OCI-LY7 (cell line): ENCODE data around the gene SLIT3. TPM values are rescaled to one million over a fixed set of nuclear protein-coding genes. Genes with fewer than 3 reads are reported as not detected.

ENCODE experiments used
- BruUV-seq: library from RNA; stranded (reverse); fragments of 400-500 nt; replicated peaks from 2 replicates; lab custom pipeline; 2021; lab: Mats Ljungman, UMichigan
- CTCF ChIA-PET: fragments of 300-600 bp; sonication (Branson Sonifier 250); formaldehyde crosslinking; loops from one replicate; lab custom pipeline; 2022; ENCODE audit warnings: antibody characterized with exemption; ENCODE audit not compliant: unreplicated experiment; lab: Charles Lee
- POLR2A ChIA-PET: fragments of 300-600 bp; sonication (Branson Sonifier 250); formaldehyde crosslinking; loops from one replicate; lab custom pipeline; 2022; ENCODE audit warnings: antibody characterized with exemption; lab: Charles Lee
- DNase-seq: peaks from one replicate; pipeline ENCODE4 v3.0.0-alpha.2; 2015; ENCODE audit warnings: low spot score
- H2AFZ ChIP-seq: fragments of 200-600 bp; sonication (generic), shearing (Covaris generic); 2 replicates; pipeline ENCODE4 v1.6.1; 2014; ENCODE audit warnings: mild to moderate bottlenecking, antibody characterized with exemption, low read length, moderate library complexity
- H3K27ac ChIP-seq: fragments of 200-600 bp; sonication (generic); 2 replicates; pipeline ENCODE4 v1.5.1; 2014; ENCODE audit warnings: mixed run types, low read depth, mild to moderate bottlenecking, moderate library complexity, low read length, inconsistent platforms; ENCODE audit not compliant: poor library complexity, severe bottlenecking
- H3K36me3 ChIP-seq: fragments of 200-600 bp; sonication (generic); 2 replicates; pipeline ENCODE4 v1.6.1; 2014; ENCODE audit warnings: mild to moderate bottlenecking, antibody characterized with exemption, low read length, moderate library complexity, mixed read lengths; ENCODE audit not compliant: insufficient read depth
- H3K4me1 ChIP-seq: fragments of 200-600 bp; sonication (generic); 2 replicates; pipeline ENCODE4 v1.5.1; 2014; ENCODE audit warnings: mild to moderate bottlenecking, low read length; ENCODE audit not compliant: insufficient read depth, poor library complexity, severe bottlenecking
- H3K4me2 ChIP-seq: fragments of 200-600 bp; sonication (generic); 2 replicates; pipeline ENCODE4 v1.6.1; 2014; ENCODE audit warnings: mild to moderate bottlenecking, low read length
- H3K4me3 ChIP-seq: fragments of 200-600 bp; sonication (generic); 2 replicates; pipeline ENCODE4 v1.5.1; 2014; ENCODE audit warnings: mild to moderate bottlenecking, low read depth, low read length; ENCODE audit not compliant: poor library complexity, severe bottlenecking
- H3K79me2 ChIP-seq: fragments of 200-600 bp; sonication (generic); 2 replicates; pipeline ENCODE4 v1.6.1; 2016; ENCODE audit warnings: low read depth, mild to moderate bottlenecking, low read length, moderate library complexity, mixed read lengths; ENCODE audit not compliant: insufficient read depth
- H3K9me2 ChIP-seq: fragments of 200-600 bp; sonication (generic); 2 replicates; pipeline ENCODE4 v1.6.1; 2016; ENCODE audit warnings: mild to moderate bottlenecking, low read length, mixed read lengths; ENCODE audit not compliant: insufficient read depth
- H3K9me3 ChIP-seq: fragments of 200-600 bp; sonication (generic); 2 replicates; pipeline ENCODE4 v1.6.1; 2014; ENCODE audit warnings: mild to moderate bottlenecking, mixed run types, low read length, mixed read lengths
- H4K20me1 ChIP-seq: fragments of 200-600 bp; sonication (generic); 2 replicates; pipeline ENCODE4 v1.6.1; 2014; ENCODE audit warnings: mild to moderate bottlenecking, antibody characterized with exemption, low read length, moderate library complexity, mixed read lengths; ENCODE audit not compliant: insufficient read depth
- EZH2phosphoT487 ChIP-seq: fragments of 200-600 bp; sonication (generic); IDR thresholded peaks from 2 replicates; pipeline ENCODE4 v1.6.1; 2018; ENCODE audit warnings: low read depth, borderline replicate concordance, mild to moderate bottlenecking, mixed run types, antibody characterized with exemption, low read length, moderate library complexity, mixed read lengths
- intact Hi-C: fragments of 100-400 bp; cut with micrococcal nuclease; formaldehyde crosslinking; loops from one replicate; pipeline ENCODE4 v1.10.0; 2022; ENCODE audit not compliant: unreplicated experiment
- total RNA-seq, 2 experiments: library from RNA; depleted of rRNA in 1 of 2; stranded (reverse); fragments of >200 nt in 1 of 2; shearing (Covaris generic) in 1 of 2; gene quantifications; 2 replicates each; pipeline ENCODE4 v1.2.3, GENCODE V29; 2014 to 2022
- TF ChIP-seq, protein P1 (sequence below): fragments of 200-600 bp; sonication (generic); conservative IDR thresholded peaks from 2 replicates; pipeline ENCODE4 v1.5.1; 2014; ENCODE audit warnings: mild to moderate bottlenecking, antibody characterized with exemption, low read length, moderate library complexity, mixed read lengths

Gene SLIT3
- total RNA-seq, 2 experiments from 2014 or later = not detected

- no peak for DNase-seq
- POLR2A ChIA-PET = no interaction called here
- Histone ChIP-seq H4K20me1 (no peaks in the 10 kb centered on the region), H3K4me3 (no peak overlapping the region), H3K9me3 (no peaks in the 10 kb centered on the region), H2AFZ (no peak overlapping the region), H3K9me2 (no peaks in the 10 kb centered on the region), H3K4me2 (no peak overlapping the region), H3K27ac (no peak overlapping the region), H3K4me1 (no peaks in the 10 kb centered on the region), H3K79me2 (no peaks in the 10 kb centered on the region), H3K36me3 (no peaks in the 10 kb centered on the region)
- BruUV-seq = no TSS peak
- intact Hi-C loops = no loop called here
- TF ChIP-seq EZH2phosphoT487 = no peak
- TF ChIP-seq, protein P1, sequence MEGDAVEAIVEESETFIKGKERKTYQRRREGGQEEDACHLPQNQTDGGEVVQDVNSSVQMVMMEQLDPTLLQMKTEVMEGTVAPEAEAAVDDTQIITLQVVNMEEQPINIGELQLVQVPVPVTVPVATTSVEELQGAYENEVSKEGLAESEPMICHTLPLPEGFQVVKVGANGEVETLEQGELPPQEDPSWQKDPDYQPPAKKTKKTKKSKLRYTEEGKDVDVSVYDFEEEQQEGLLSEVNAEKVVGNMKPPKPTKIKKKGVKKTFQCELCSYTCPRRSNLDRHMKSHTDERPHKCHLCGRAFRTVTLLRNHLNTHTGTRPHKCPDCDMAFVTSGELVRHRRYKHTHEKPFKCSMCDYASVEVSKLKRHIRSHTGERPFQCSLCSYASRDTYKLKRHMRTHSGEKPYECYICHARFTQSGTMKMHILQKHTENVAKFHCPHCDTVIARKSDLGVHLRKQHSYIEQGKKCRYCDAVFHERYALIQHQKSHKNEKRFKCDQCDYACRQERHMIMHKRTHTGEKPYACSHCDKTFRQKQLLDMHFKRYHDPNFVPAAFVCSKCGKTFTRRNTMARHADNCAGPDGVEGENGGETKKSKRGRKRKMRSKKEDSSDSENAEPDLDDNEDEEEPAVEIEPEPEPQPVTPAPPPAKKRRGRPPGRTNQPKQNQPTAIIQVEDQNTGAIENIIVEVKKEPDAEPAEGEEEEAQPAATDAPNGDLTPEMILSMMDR = no peak
- CTCF ChIA-PET = no interaction called here
Measured at GRCh38 chr5:168685566-168685965, 615.4 kb downstream of the SLIT3 start.

GRCh38 chr5:168683927-168684295 lies 617.0 kb downstream of the SLIT3 start:
- H3K9me3 ChIP-seq = no peaks in the 10 kb centered on the region
- no peak for DNase-seq
- no peaks in the 10 kb centered on the region for H3K36me3 ChIP-seq
- no peaks in the 10 kb centered on the region for H3K79me2 ChIP-seq
- no peaks in the 10 kb centered on the region for H3K4me1 ChIP-seq
- H2AFZ ChIP-seq = no peak overlapping the region
- H3K9me2 ChIP-seq = no peaks in the 10 kb centered on the region
- TF ChIP-seq, protein P1 = no peak
- no peak for TF ChIP-seq EZH2phosphoT487
- H3K4me2 ChIP-seq = no peak overlapping the region
- ChIA-PET CTCF (no interaction called here), POLR2A (no interaction called here)
- no peak overlapping the region for H3K27ac ChIP-seq
- H3K4me3 ChIP-seq = no peak overlapping the region
- intact Hi-C loops = no loop called here
- no TSS peak for BruUV-seq
- H4K20me1 ChIP-seq = no peaks in the 10 kb centered on the region

DNA sequence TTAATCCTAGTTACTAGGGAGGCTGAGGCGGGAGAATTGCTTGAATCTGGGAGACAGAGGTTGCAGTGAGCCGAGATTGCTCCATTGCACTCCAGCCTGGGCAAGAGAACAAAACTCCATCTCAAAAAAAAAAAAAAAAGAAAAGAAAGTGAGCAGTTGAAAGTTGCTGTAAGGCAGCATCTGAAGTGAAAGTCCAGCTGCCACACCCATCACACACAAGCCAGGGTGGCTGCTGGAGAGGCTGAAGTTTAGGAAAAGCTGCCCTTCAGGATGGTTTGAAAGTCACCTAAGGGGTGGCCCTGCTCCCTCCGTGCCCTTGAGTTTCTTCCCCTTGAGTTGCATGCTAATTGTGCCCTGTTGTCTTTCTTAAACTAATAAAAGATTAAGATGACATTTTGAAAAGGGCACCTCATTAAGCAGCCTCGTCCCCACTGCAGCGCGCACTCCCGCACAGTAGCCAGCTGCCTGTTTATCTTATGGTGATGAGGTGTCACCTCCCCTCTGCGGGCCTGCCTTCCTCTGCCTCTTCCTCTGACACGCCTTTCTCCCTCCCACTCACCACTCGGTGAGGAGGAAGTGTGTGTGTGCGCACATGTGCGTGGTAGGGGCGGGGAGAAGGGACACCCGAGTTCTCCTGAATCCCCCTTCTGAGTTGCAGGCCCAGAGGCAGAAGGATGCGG lies 617.6 kb downstream of the SLIT3 start:
- Histone ChIP-seq H3K4me3 (no peak overlapping the region), H3K9me3 (no peaks in the 10 kb centered on the region), H3K9me2 (no peaks in the 10 kb centered on the region), H2AFZ (no peak overlapping the region), H4K20me1 (no peaks in the 10 kb centered on the region), H3K36me3 (no peaks in the 10 kb centered on the region), H3K27ac (no peak overlapping the region), H3K4me2 (no peak overlapping the region), H3K4me1 (no peaks in the 10 kb centered on the region), H3K79me2 (no peaks in the 10 kb centered on the region)
- TF ChIP-seq, protein P1 = no peak
- TF ChIP-seq EZH2phosphoT487 = no peak
- ChIA-PET POLR2A (no interaction called here), CTCF (no interaction called here)
- no peak for DNase-seq
- no TSS peak for BruUV-seq
- intact Hi-C loops = no loop called here
